ENCODE data around the gene ATF7IP. TPM values are rescaled to one million over a fixed set of nuclear protein-coding genes. Genes with fewer than 3 reads are reported as not detected.

ATF7IP gene
- total RNA-seq, 1 experiment from 2014 or later: 17.6 TPM

DNA sequence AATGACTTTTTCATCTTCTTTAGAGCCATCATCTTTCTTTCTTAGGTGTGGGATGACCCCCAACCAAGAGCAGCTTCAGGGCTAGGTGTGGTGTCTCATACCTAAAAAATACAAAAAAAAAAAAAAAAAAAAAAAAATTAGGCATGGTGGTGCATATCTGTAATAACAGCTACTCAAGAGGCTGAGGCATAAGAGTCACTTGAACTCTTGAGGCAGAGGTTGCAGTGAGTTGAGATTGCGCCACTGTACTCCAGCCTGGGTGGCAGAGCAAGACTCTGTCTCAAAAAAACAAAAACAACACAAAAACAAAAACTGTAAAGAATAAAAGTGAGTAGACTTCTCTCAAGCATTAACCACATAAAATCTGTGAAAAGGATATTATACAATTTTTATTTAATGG lies 8.0 kb upstream of the ATF7IP start:
- no peaks in the 10 kb centered on the region; the same call in 1 of the 2 replicates for H3K9me3 ChIP-seq (replicated peaks)
- no peaks in the 10 kb centered on the region for H3K4me1 ChIP-seq (replicated peaks)
- no peaks in the 10 kb centered on the region for H3K36me3 ChIP-seq
- no peak overlapping the region for H3K27ac ChIP-seq
- H3K27me3 ChIP-seq (replicated peaks): no peaks in the 10 kb centered on the region
- H3K4me3 ChIP-seq: no peak overlapping the region
- DNase-seq (ENCODE audit: low read depth in 1 of 2, low spot score in 2 of 2): no peak

DNA sequence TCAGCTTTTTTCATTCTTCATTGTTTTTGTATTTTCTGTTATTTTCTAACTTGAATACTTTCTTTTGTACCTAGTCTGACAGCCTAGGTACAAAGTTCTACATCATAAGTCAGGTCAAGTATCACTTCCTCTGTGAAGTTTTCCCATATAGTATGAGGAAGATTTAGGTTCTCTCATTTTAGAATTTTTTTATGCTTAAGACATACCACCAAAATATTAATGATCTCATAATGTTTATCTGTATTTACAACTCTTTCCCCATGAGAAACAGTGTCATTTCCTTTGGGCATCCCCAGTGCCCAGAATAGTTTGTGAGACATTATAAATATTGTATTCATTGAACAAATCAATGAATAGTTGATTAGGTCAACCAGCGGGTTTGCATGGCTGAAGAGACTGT lies 3.1 kb upstream of the ATF7IP start:
- H3K9me3 ChIP-seq (replicated peaks): 0 out of 2 replicates have a peak, but pooled peaks cover 3% of the 10 kb centered on the region
- no peaks in the 10 kb centered on the region for H3K36me3 ChIP-seq
- no peak for DNase-seq (ENCODE audit: low read depth in 1 of 2, low spot score in 2 of 2)
- H3K27ac ChIP-seq: no peak overlapping the region
- H3K4me3 ChIP-seq: no peak overlapping the region
- no peaks in the 10 kb centered on the region for H3K27me3 ChIP-seq (replicated peaks)
- H3K4me1 ChIP-seq (replicated peaks): peaks cover 5% of the 10 kb centered on the region; the same call in 1 of the 2 replicates

GRCh38 chr12:14364583-14365271 lies 755 bp upstream of the ATF7IP start:
- H3K4me3 ChIP-seq: peak overlapping the region; percentile 62
- H3K27ac ChIP-seq: peak overlapping the region; percentile 97
- 0 out of 2 replicates have a peak, but pooled peaks cover 3% of the 10 kb centered on the region for H3K9me3 ChIP-seq (replicated peaks)
- DNase-seq (ENCODE audit: low read depth in 1 of 2, low spot score in 2 of 2): no peak
- H3K36me3 ChIP-seq: no peaks in the 10 kb centered on the region
- H3K27me3 ChIP-seq (replicated peaks): no peaks in the 10 kb centered on the region
- peaks cover 5% of the 10 kb centered on the region; the same call in 1 of the 2 replicates for H3K4me1 ChIP-seq (replicated peaks)

DNA sequence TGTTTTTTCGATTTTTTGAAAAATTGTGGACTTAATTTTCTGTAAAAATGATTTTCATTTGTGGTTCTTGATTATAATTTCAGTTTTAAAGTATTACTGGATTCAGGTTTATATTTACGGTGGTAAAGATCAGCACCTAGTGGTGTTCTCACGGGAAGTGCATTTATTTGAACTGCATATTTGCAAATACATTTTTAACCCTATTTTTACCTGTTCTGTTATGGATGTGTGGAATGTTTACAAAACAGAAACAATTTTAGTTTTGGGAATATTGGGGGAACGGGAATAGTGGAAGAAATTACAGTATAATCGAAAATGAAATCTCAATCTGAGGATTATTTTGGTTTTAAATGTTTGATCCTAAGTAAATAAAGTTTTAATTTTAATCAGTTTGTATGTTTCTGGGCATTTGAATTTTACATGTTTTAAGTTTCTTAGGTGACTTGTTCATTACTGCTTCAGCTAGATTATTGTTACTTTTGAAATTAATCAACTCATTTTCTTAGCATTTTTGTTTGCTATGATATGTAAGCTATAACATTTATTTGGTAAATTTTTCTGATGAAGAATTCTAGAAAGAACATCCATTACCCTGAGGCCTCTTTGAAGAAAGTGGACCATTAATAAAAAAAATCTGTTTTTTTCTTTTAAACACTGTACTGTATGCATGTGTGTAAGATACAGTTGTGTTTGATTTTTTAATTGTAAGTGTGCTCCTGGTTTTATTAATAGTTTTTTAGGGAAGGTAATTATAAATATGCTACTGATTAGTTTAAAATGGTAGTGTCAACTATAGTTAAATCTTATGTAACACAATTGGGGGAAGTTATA lies 942 bp downstream of the ATF7IP start:
- DNase-seq (ENCODE audit: low read depth in 1 of 2, low spot score in 2 of 2): no peak
- peak overlapping the region; percentile 62 for H3K4me3 ChIP-seq
- H3K9me3 ChIP-seq (replicated peaks): 0 out of 2 replicates have a peak, but pooled peaks cover 3% of the 10 kb centered on the region
- H3K4me1 ChIP-seq (replicated peaks): peaks cover 5% of the 10 kb centered on the region; the same call in 1 of the 2 replicates
- no peaks in the 10 kb centered on the region for H3K36me3 ChIP-seq
- no peaks in the 10 kb centered on the region for H3K27me3 ChIP-seq (replicated peaks)
- H3K27ac ChIP-seq: peak overlapping the region; percentile 97

DNA sequence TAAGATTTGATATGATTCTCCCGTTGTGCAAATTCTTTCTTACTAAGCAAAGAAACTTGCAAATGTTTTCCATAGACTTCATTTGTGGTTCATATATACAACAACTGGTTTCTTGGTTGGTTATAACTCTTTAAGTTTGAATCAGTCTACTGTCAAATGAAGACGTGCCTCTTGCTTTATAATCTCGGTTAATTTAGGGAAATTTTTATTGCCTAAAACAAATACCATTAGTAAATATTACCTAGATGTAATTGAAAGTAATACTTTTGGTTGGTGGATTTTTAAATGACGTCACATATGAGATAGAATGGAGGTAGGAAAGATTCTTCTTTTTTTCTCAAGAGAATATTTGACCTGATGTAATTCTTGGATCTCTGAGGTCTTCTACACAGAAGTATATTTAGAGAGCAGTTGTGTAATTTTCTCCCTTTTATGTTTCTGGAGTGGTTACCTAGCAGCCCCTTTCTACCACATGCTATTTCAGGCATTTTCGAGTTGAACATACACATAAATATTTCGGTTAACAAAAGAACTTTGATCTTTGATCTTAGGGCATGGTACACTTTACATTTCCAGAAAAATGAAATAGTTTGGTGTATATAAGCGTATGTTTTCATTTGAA lies 1.7 kb downstream of the ATF7IP start:
- Histone ChIP-seq H3K27ac (no peak overlapping the region; the same call in 1 of the 2 replicates), H3K27me3 (replicated peaks) (no peaks in the 10 kb centered on the region), H3K36me3 (no peaks in the 10 kb centered on the region), H3K9me3 (replicated peaks) (0 out of 2 replicates have a peak, but pooled peaks cover 3% of the 10 kb centered on the region), H3K4me3 (peak overlapping the region; percentile 62), H3K4me1 (replicated peaks) (peaks cover 5% of the 10 kb centered on the region; the same call in 1 of the 2 replicates)
- peak in 1 of 2 experiments; percentile 6 for DNase-seq (ENCODE audit: low read depth in 1 of 2, low spot score in 2 of 2)

- no peaks in the 10 kb centered on the region for H3K27me3 ChIP-seq (replicated peaks)
- H3K4me3 ChIP-seq: no peak overlapping the region
These were observed 3.8 kb downstream of the ATF7IP start for GRCh38 chr12:14369311-14369710.

GRCh38 chr12:14373217-14373616 lies 7.7 kb downstream of the ATF7IP start:
- DNase-seq (ENCODE audit: low read depth in 1 of 2, low spot score in 2 of 2): peak in 1 of 2 experiments; percentile 20
- Histone ChIP-seq H3K27me3 (replicated peaks) (no peaks in the 10 kb centered on the region), H3K4me3 (no peak overlapping the region), H3K4me1 (replicated peaks) (no peaks in the 10 kb centered on the region), H3K27ac (no peak overlapping the region), H3K9me3 (replicated peaks) (no peaks in the 10 kb centered on the region), H3K36me3 (no peaks in the 10 kb centered on the region)

More at GRCh38 chr12:14369311-14369710, 3.8 kb downstream of the ATF7IP start:
- Histone ChIP-seq H3K4me1 (replicated peaks) (peaks cover 5% of the 10 kb centered on the region; the same call in 1 of the 2 replicates), H3K36me3 (no peaks in the 10 kb centered on the region), H3K9me3 (replicated peaks) (0 out of 2 replicates have a peak, but pooled peaks cover 3% of the 10 kb centered on the region), H3K27ac (no peak overlapping the region)
- no peak for DNase-seq (ENCODE audit: low read depth in 1 of 2, low spot score in 2 of 2)

DNA sequence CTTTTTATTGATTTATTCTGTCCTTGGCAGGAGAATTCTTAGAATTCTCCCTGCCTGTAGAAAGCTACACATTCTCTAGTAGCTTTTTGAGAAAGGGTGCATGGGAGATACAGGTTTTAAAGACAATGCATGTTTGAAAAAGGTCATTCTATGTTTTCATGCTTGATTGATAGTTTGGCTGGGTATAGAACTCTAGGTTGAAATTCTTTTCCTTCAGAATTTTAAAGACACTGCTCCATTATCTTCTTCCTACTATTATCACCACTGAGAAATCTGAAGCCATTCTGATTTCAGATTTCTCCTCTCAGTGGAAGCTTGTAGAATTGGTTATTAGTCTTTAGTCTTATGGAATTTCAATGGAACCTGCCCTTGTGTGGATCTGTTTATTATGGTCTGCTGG lies 14.0 kb downstream of the ATF7IP start:
- Histone ChIP-seq H3K4me1 (replicated peaks) (peaks cover 5% of the 10 kb centered on the region), H3K36me3 (0 out of 2 replicates have a peak, but pooled peaks cover 5% of the 10 kb centered on the region), H3K27me3 (replicated peaks) (no peaks in the 10 kb centered on the region), H3K4me3 (no peak overlapping the region), H3K27ac (no peak overlapping the region), H3K9me3 (replicated peaks) (peaks cover 19% of the 10 kb centered on the region)
- no peak for DNase-seq (ENCODE audit: low read depth in 1 of 2, low spot score in 2 of 2)

DNA sequence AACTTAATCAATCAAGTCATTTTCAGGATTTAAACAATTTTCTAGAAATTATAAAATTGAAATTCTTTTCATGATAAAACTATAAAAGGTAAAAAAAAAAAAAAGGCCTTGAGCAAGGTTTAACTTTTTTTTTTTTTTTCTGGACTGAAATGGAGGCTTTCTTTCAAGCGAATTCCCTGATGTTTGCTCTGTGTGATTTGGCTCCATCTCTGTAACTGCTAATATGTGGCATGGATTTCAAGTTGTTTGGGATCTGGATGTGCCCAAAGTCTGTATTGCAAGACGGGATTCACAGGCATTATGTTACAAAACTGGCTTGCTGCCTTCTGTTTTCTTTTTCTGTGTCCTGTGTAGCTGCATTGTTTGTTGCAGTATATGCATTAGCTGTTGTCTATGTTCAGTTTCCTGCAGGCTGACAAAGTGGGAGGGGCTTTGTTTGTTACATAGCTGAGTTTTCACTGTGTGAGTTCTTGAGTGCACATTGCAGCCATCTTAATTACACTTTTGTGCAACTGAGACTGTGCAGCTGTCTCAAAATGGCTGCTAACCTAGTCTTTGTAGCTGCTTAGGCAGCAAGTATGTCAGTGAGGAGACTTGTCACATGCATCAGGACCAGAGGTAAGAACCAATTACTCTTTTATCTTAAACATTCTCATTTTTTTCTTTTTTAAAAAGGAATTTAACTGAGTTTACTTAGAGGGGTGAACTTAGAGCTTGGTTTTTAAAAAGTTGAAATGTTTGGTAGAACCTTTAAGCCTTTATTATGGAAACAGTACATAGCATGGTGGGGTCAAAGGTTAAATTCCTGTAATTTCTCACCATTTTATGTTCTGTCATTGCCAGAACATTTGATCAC lies 19.5 kb downstream of the ATF7IP start:
- Histone ChIP-seq H3K27ac (peak overlapping the region; percentile 37), H3K27me3 (replicated peaks) (no peaks in the 10 kb centered on the region), H3K36me3 (0 out of 2 replicates have a peak, but pooled peaks cover 2% of the 10 kb centered on the region), H3K4me1 (replicated peaks) (peaks cover 11% of the 10 kb centered on the region), H3K9me3 (replicated peaks) (peaks cover 6% of the 10 kb centered on the region; the same call in 1 of the 2 replicates), H3K4me3 (peak overlapping the region; percentile 6)
- DNase-seq (ENCODE audit: low read depth in 1 of 2, low spot score in 2 of 2): peak; percentile 46 to 76

DNA sequence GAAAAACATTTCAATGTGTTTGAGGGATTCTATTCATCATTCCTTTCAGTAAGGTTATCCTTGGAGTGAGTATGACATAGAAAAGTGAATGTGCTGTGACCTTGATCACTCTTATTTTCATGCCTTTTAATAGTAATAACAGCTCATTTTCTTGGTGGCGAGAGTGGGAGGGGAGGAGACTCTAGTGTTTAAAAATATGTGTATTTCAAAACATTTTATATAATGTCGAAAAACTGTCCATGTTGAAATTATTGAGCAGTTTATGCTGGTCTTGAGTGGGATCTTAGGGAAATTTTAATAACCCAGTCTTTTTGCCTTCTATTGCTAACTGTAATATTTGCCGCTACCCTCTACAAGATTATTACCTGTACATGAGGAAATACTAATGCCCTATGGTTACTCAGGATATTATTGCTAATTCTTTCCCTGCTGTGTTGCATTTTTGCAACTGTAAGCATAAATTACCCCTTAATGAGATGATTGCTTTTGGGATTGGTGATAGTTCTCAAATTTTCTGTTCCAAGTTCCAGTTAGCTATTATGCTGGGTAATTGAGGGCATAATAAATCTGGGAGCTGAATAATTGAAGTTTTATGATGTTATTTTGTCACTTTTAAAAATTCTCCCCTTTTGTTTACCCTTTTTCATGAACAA lies 21.9 kb downstream of the ATF7IP start:
- no peaks in the 10 kb centered on the region for H3K36me3 ChIP-seq
- H3K4me3 ChIP-seq: no peak overlapping the region
- H3K4me1 ChIP-seq (replicated peaks): peaks cover 11% of the 10 kb centered on the region
- no peak overlapping the region for H3K27ac ChIP-seq
- no peaks in the 10 kb centered on the region for H3K27me3 ChIP-seq (replicated peaks)
- H3K9me3 ChIP-seq (replicated peaks): no peaks in the 10 kb centered on the region
- DNase-seq (ENCODE audit: low read depth in 1 of 2, low spot score in 2 of 2): no peak

- Histone ChIP-seq H3K4me1 (replicated peaks) (peaks cover 12% of the 10 kb centered on the region; the same call in 1 of the 2 replicates), H3K9me3 (replicated peaks) (no peaks in the 10 kb centered on the region), H3K36me3 (no peaks in the 10 kb centered on the region), H3K27me3 (replicated peaks) (no peaks in the 10 kb centered on the region), H3K27ac (no peak overlapping the region), H3K4me3 (no peak overlapping the region)
- DNase-seq (ENCODE audit: low read depth in 1 of 2, low spot score in 2 of 2): no peak
These were observed 25.0 kb downstream of the ATF7IP start for GRCh38 chr12:14390449-14390848.

- H3K9me3 ChIP-seq (replicated peaks): no peaks in the 10 kb centered on the region
- no peak overlapping the region for H3K27ac ChIP-seq
- H3K4me1 ChIP-seq (replicated peaks): peaks cover 12% of the 10 kb centered on the region; the same call in 1 of the 2 replicates
- no peak for DNase-seq (ENCODE audit: low read depth in 1 of 2, low spot score in 2 of 2)
- no peak overlapping the region for H3K4me3 ChIP-seq
- no peaks in the 10 kb centered on the region for H3K27me3 ChIP-seq (replicated peaks)
- no peaks in the 10 kb centered on the region for H3K36me3 ChIP-seq
These were observed 25.5 kb downstream of the ATF7IP start for GRCh38 chr12:14390870-14391530.
